H1 (cell line): ENCODE data around the gene VPS13D. TPM values are rescaled to one million over a fixed set of nuclear protein-coding genes. Genes with fewer than 3 reads are reported as not detected.

Experiments used
- CTCF ChIA-PET: fragments of 300-600 bp; sonication (Branson Sonifier 250); formaldehyde crosslinking; loops from one replicate; lab custom pipeline; 2021; ENCODE audit not compliant: partially characterized antibody; lab: Charles Lee
- POLR2A ChIA-PET: fragments of 300-600 bp; sonication (Branson Sonifier 250); formaldehyde crosslinking; loops from one replicate; lab custom pipeline; 2021; ENCODE audit warnings: inconsistent platforms; ENCODE audit not compliant: partially characterized antibody; lab: Charles Lee
- DNase-seq, 2 experiments: peaks; one replicate each; pipeline versions ENCODE4 v3.0.0 to v3.0.0-alpha.2; 2010 to 2022; ENCODE audit warnings: low spot score in 2 of 2, low read depth in 1 of 2, mixed read lengths in 1 of 2
- FAIRE-seq: peaks from 2 replicates; lab custom pipeline; 2011; peaks lifted over from hg19 to GRCh38; lab: Jason Lieb, UNC
- H2AFZ ChIP-seq: 2 replicates; pipeline ENCODE4 v1.8.1; 2012; ENCODE audit warnings: low read length, inconsistent platforms
- H2AK5ac ChIP-seq: 2 replicates; pipeline ENCODE4 v1.6.1; 2013; ENCODE audit warnings: low read depth, low read length
- H2BK120ac ChIP-seq: replicated peaks from 2 replicates; pipeline ENCODE3; 2013; ENCODE audit warnings: low read depth, low read length, inconsistent platforms
- H2BK12ac ChIP-seq: 2 replicates; pipeline ENCODE4 v1.6.1; 2013; ENCODE audit warnings: low read depth, low read length
- H2BK15ac ChIP-seq: 2 replicates; pipeline ENCODE4 v1.6.1; 2013; ENCODE audit warnings: low read length
- H2BK20ac ChIP-seq: 2 replicates; pipeline ENCODE4 v1.6.1; 2013; ENCODE audit warnings: low read length
- H2BK5ac ChIP-seq: 2 replicates; pipeline ENCODE4 v1.6.1; 2013; ENCODE audit warnings: low read depth, low read length
- H3K14ac ChIP-seq: 2 replicates; pipeline ENCODE4 v1.6.1; 2013; ENCODE audit warnings: inconsistent platforms; ENCODE audit not compliant: insufficient read length
- H3K18ac ChIP-seq: 2 replicates; pipeline ENCODE4 v1.6.1; 2013; ENCODE audit warnings: low read length; ENCODE audit errors: extremely low read depth
- H3K23ac ChIP-seq: 2 replicates; pipeline ENCODE4 v1.6.1; 2013; ENCODE audit warnings: inconsistent platforms; ENCODE audit not compliant: insufficient read length
- H3K23me2 ChIP-seq: 2 replicates; pipeline ENCODE4 v1.6.1; 2013; ENCODE audit warnings: low read depth, low read length
- H3K27ac ChIP-seq: 2 replicates; pipeline ENCODE4 v1.6.1; 2011; ENCODE audit warnings: low read depth, low read length, inconsistent platforms
- H3K27me3 ChIP-seq, 4 experiments: replicated peaks in 1 of 4; 1 replicate in 1 of 4; 2 replicates in 3 of 4; pipeline versions ENCODE4 v1.6.1 to v1.8.1; 2011 to 2013; ENCODE audit warnings: low read length in 3 of 4, mild to moderate bottlenecking in 3 of 4, inconsistent platforms in 2 of 4, mixed read lengths in 2 of 4, moderate library complexity in 1 of 4; ENCODE audit not compliant: control insufficient read depth in 3 of 4, insufficient read depth in 3 of 4; ENCODE audit errors: extremely low read depth in 1 of 4
- H3K36me3 ChIP-seq, 4 experiments: 2 replicates each; pipeline versions ENCODE4 v1.6.1 to v1.8.1; 2011 to 2013; ENCODE audit warnings: mild to moderate bottlenecking in 4 of 4, low read length in 3 of 4, moderate library complexity in 2 of 4, control low read depth in 1 of 4, inconsistent platforms in 1 of 4; ENCODE audit not compliant: insufficient read depth in 4 of 4, control insufficient read depth in 2 of 4
- H3K4ac ChIP-seq: replicated peaks from 2 replicates; pipeline ENCODE3; 2013; ENCODE audit warnings: low read length, low read depth, mixed read lengths, inconsistent platforms; ENCODE audit not compliant: insufficient read length
- H3K4me1 ChIP-seq, 4 experiments: replicated peaks in 1 of 4; 1 replicate in 1 of 4; 2 replicates in 3 of 4; pipeline versions ENCODE4 v1.6.1 to v1.8.1; 2011 to 2013; ENCODE audit warnings: low read length in 3 of 4, inconsistent platforms in 2 of 4, mixed read lengths in 1 of 4; ENCODE audit not compliant: insufficient read depth in 4 of 4, control insufficient read depth in 3 of 4
- H3K4me2 ChIP-seq, 2 experiments: 2 replicates each; pipeline versions ENCODE4 v1.6.1 to v1.8.1; 2011 to 2013; ENCODE audit warnings: low read depth in 2 of 2, low read length in 2 of 2, control low read depth in 1 of 2, inconsistent platforms in 1 of 2, mild to moderate bottlenecking in 1 of 2; ENCODE audit not compliant: insufficient read depth in 1 of 2
- H3K4me3 ChIP-seq, 4 experiments: fragments of 200-600, 300-600 bp in 1 of 4; sonication (generic), shearing (Covaris generic), sonication (Bioruptor Twin) in 1 of 4; 2 replicates each; pipeline versions ENCODE4 v1.5.1 to v1.8.1; 2011 to 2016; ENCODE audit warnings: low read length in 4 of 4, low read depth in 3 of 4, control low read depth in 2 of 4, inconsistent platforms in 2 of 4, mild to moderate bottlenecking in 2 of 4, mixed read lengths in 1 of 4, moderate library complexity in 1 of 4; ENCODE audit not compliant: insufficient read depth in 2 of 4; ENCODE audit errors: extremely low read depth in 1 of 4
- H3K56ac ChIP-seq: replicated peaks from 2 replicates; pipeline ENCODE3; 2013; ENCODE audit warnings: low read depth, mild to moderate bottlenecking, mixed read lengths, low read length, inconsistent platforms; ENCODE audit not compliant: insufficient read length
- H3K79me1 ChIP-seq: 2 replicates; pipeline ENCODE4 v1.6.1; 2013; ENCODE audit warnings: low read depth, low read length, control low read depth
- H3K79me2 ChIP-seq, 2 experiments: 2 replicates each; pipeline versions ENCODE4 v1.6.1 to v1.8.1; 2012 to 2013; ENCODE audit warnings: low read length in 2 of 2, mild to moderate bottlenecking in 2 of 2, inconsistent platforms in 1 of 2; ENCODE audit not compliant: insufficient read depth in 2 of 2, control insufficient read depth in 1 of 2
- H3K9ac ChIP-seq, 4 experiments: replicated peaks in 1 of 4; 1 replicate in 1 of 4; 2 replicates in 3 of 4; pipeline versions ENCODE4 v1.6.1 to v1.8.1; 2011 to 2013; ENCODE audit warnings: low read depth in 3 of 4, low read length in 3 of 4, control low read depth in 2 of 4, mild to moderate bottlenecking in 2 of 4, moderate library complexity in 2 of 4, inconsistent platforms in 1 of 4; ENCODE audit errors: extremely low read depth in 1 of 4
- H3K9me3 ChIP-seq, 2 experiments: 2 replicates each; pipeline versions ENCODE4 v1.6.1 to v1.8.1; 2012 to 2013; ENCODE audit warnings: mild to moderate bottlenecking in 2 of 2, moderate library complexity in 2 of 2, control low read depth in 1 of 2, inconsistent platforms in 1 of 2, low read depth in 1 of 2, low read length in 1 of 2, mixed read lengths in 1 of 2; ENCODE audit not compliant: insufficient read depth in 2 of 2
- H4K20me1 ChIP-seq, 2 experiments: replicated peaks in 1 of 2; 2 replicates each; pipeline versions ENCODE3 to v1.8.1; 2011 to 2013; ENCODE audit warnings: inconsistent platforms in 2 of 2, low read length in 2 of 2, mild to moderate bottlenecking in 1 of 2; ENCODE audit not compliant: insufficient read depth in 2 of 2, control insufficient read depth in 1 of 2
- H4K5ac ChIP-seq: 2 replicates; pipeline ENCODE4 v1.6.1; 2013; ENCODE audit warnings: low read length, low read depth, mixed read lengths, inconsistent platforms; ENCODE audit not compliant: insufficient read length
- H4K8ac ChIP-seq: 2 replicates; pipeline ENCODE4 v1.8.0; 2013; ENCODE audit warnings: mild to moderate bottlenecking, moderate library complexity, low read length, inconsistent platforms; ENCODE audit not compliant: insufficient read depth; ENCODE audit errors: extremely low read depth
- H4K91ac ChIP-seq: replicated peaks from 2 replicates; pipeline ENCODE3; 2013; ENCODE audit warnings: low read length, mixed read lengths, inconsistent platforms; ENCODE audit not compliant: insufficient read length
- SP4 ChIP-seq: IDR thresholded peaks from 2 replicates; pipeline ENCODE4 v1.6.1; 2012; ENCODE audit warnings: low read length, inconsistent platforms
- TEAD4 ChIP-seq: IDR thresholded peaks from 2 replicates; pipeline ENCODE4 v1.6.1; 2012; ENCODE audit warnings: low read depth, low read length, inconsistent platforms, mixed read lengths
- WGBS, 2 experiments: shearing (Covaris generic) in 1 of 2; methylation state at CpG; one replicate each; pipeline versions ENCODE4 v1.1.6 to v1.1.7; 2013 to 2015; ENCODE audit warnings: low lambda C conversion rate in 2 of 2, mixed read lengths in 2 of 2, inconsistent platforms in 1 of 2, low coverage in 1 of 2, missing lambda C conversion rate in 1 of 2; ENCODE audit not compliant: insufficient replicate concordance in 2 of 2, insufficient coverage in 1 of 2, insufficient read length in 1 of 2; ENCODE audit errors: extremely low coverage in 1 of 2, missing lambda C conversion rate in 1 of 2; 5-methylcytosine and 5-hydroxymethylcytosine counted together
- polyA plus RNA-seq, 7 experiments: library from polyadenylated mRNA; depleted of rRNA in 3 of 7; stranded (reverse) in 5 of 7; unstranded in 2 of 7; fragments of >200 nt in 5 of 7; fragments of 200-250 nt in 2 of 7; gene quantifications; 1 replicate in 5 of 7; 2 replicates in 1 of 7; 4 replicates in 1 of 7; pipeline versions ENCODE4 v1.2.1 to v1.2.3, GENCODE V29; 2011 to 2013; ENCODE audit warnings: missing spikeins in 2 of 7, mixed read lengths in 2 of 7
- total RNA-seq: library from RNA; stranded (reverse); fragmentation: NEBNext Ultra II Directional; extraction: Animal tissue kit (Norgen Biotek cat#: 25700); gene quantifications from 2 replicates; pipeline ENCODE4 v1.2.1, GENCODE V29; 2021

Gene VPS13D
- total and polyA plus RNA-seq, 2 of the 8 experiments (the other 6 are each of a cell fraction or from before 2014, with no cell fraction given), result 10.9 to 31.2 TPM

DNA sequence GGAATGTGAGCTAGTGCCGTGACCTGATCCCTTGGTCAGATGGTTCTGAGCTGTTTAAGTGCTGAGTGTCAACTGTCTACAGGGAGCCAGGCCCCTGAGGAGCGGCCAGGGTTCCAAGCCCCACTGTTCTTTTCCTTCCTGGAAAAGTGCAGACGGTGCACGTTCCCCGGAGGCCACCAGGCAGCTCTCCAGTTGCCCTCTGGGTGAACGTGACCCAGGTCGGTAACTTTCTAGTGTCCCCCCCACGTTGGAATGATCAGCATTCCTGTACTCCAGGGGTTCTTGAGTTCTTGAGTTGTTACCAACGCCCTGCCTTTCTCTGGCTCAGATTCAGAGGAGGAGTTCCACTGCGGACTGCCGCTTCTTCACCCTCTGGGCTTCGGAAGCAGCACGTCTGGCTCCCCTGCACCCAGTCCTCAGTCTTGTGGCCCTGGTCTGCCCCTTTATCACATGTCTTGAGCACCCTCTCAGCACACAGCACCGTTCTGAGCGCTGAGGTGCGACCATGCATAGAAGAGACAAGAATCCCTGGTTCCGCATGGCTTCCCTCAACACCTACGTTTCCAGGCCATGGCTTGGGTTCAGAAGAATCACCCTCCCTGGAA is 256.7 kb downstream of the VPS13D start:
- no peak overlapping the region for H2AK5ac ChIP-seq
- H3K23me2 ChIP-seq, result no peaks in the 10 kb centered on the region
- H3K56ac ChIP-seq, result no peak overlapping the region
- TF ChIP-seq TEAD4 (0 out of 2 replicates have a peak, but pooled peaks have one; percentile 23), SP4 (no peak)
- H3K9me3 ChIP-seq, result peaks cover 20% of the 10 kb centered on the region in 2 experiments
- no peak overlapping the region for H3K4me2 ChIP-seq
- H3K79me2 ChIP-seq, result no peaks in the 10 kb centered on the region
- H4K5ac ChIP-seq, result no peak overlapping the region
- H2BK20ac ChIP-seq, result no peak overlapping the region
- ChIA-PET CTCF (interaction anchor here (0.5 kb wide), 1 partner anchor 206 kb away, joined by 4 read pairs; no protein-coding TSS in a partner anchor), POLR2A (no interaction called here)
- H3K4me3 ChIP-seq, result no peak overlapping the region
- no peak overlapping the region for H3K4ac ChIP-seq
- FAIRE-seq, result no peak
- H3K18ac ChIP-seq, result no peak overlapping the region
- no peak overlapping the region for H3K9ac ChIP-seq
- H2BK15ac ChIP-seq, result no peak overlapping the region
- H2BK120ac ChIP-seq, result no peak overlapping the region
- 91% methylated on average over 17 of the region's 18 CpGs; no CpG with 5 or more reads in 1 of the 2 experiments for WGBS, 2 experiments
- no peaks in the 10 kb centered on the region for H4K20me1 ChIP-seq
- peaks cover 0 to 13% (median 2%) of the 10 kb centered on the region in 4 experiments; a peak in 2 of 8 replicates for H3K36me3 ChIP-seq
- no peak overlapping the region for H2BK12ac ChIP-seq
- DNase-seq, result no peak
- no peaks in the 10 kb centered on the region for H3K27me3 ChIP-seq
- no peak overlapping the region for H2BK5ac ChIP-seq
- H3K4me1 ChIP-seq, result no peaks in the 10 kb centered on the region; a peak in 1 of 7 replicates
- no peak overlapping the region for H3K23ac ChIP-seq
- H4K91ac ChIP-seq, result no peak overlapping the region
- no peak overlapping the region for H3K14ac ChIP-seq
- H4K8ac ChIP-seq, result no peak overlapping the region
- no peak overlapping the region for H2AFZ ChIP-seq
- H3K79me1 ChIP-seq, result no peaks in the 10 kb centered on the region
- H3K27ac ChIP-seq, result no peak overlapping the region
